Measurements from ENCODE around the gene UBN1.
"Not testable (repeated sequence)": the region's sequence is repeated elsewhere in the genome, so short reads cannot be mapped to it uniquely, and the experiment has no call there.

The UBN1 gene

GRCh38 chr16:4925791-4926190 lies 78.5 kb downstream of the UBN1 start:
- no peak for TF ChIP-seq ZNF274 (IDR thresholded peaks at IDR 0.05; ENCODE audit: low read depth, low read length)
- no peak overlapping the region for H3K4me3 ChIP-seq (ENCODE audit: low read length)

GRCh38 chr16:4926928-4927327 lies 79.6 kb downstream of the UBN1 start:
- H3K4me3 ChIP-seq (ENCODE audit: low read length), result no peak overlapping the region
- no peak for TF ChIP-seq ZNF274 (IDR thresholded peaks at IDR 0.05; ENCODE audit: low read depth, low read length)

- H3K4me3 ChIP-seq (ENCODE audit: low read length), result no peak overlapping the region
- TF ChIP-seq ZNF274 (IDR thresholded peaks at IDR 0.05; ENCODE audit: low read depth, low read length), result no peak
Observed at GRCh38 chr16:4927661-4928060, 80.4 kb downstream of the UBN1 start.

- TF ChIP-seq ZNF274 (IDR thresholded peaks at IDR 0.05; ENCODE audit: low read depth, low read length), result no peak
- H3K4me3 ChIP-seq (ENCODE audit: low read length), result no peak overlapping the region
Observed at GRCh38 chr16:4928227-4928626, 80.9 kb downstream of the UBN1 start.

GRCh38 chr16:4929619-4930018 lies 82.3 kb downstream of the UBN1 start:
- H3K4me3 ChIP-seq (ENCODE audit: low read length), result not testable (repeated sequence)

GRCh38 chr16:4931381-4931780 lies 84.1 kb downstream of the UBN1 start:
- TF ChIP-seq ZNF274 (IDR thresholded peaks at IDR 0.05; ENCODE audit: low read depth, low read length), result no peak
- no peak overlapping the region for H3K4me3 ChIP-seq (ENCODE audit: low read length)
